ENCODE data around the gene TRAPPC11.
"Not testable (repeated sequence)": the region's sequence is repeated elsewhere in the genome, so short reads cannot be mapped to it uniquely, and the experiment has no call there.

Gene TRAPPC11

DNA sequence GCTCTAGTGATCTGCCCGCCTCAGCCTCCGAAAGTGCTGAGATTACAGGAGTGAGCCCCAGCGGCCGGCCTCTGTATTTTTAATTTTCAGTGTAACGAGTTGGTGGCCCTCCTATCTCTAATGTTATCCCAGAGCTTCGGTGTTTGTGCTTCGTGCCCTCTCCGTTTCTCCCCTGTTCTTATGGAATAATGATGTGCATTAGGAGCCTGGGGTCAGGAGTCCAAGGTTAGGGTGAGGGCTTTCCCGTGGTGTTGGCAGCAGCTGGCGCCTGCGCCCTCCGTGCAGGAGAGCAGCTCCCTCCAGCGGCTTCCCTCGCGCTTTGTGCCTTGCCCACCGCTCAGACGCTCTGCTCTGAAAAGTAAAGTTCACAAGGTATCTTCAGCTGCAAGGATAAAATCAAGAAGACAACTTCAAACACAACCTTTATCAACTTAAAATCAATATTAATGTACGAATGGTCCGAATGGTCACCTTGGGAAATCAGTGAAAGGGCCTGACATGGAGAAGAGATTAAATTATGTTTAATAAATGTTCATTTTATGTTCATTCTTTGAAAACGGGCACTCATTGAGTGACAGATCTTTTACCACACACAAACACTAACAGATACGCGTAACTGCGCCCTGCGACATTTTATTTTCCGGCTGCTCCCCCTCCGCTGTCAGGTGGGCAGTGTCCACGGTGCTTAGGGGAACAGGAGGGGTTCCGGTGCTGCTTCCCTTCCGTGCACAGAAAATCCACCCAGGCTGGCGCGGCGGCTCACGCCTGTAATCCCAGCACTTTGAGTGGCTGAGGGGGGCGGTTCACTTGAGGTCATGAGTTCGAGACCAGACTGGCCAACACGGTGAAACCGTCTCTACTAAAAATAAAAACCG is 62.4 kb downstream of the TRAPPC11 start:
- DNase-seq (ENCODE audit: low read depth in 3 of 3): peak; percentile 9 to 25 (median 13)

DNA sequence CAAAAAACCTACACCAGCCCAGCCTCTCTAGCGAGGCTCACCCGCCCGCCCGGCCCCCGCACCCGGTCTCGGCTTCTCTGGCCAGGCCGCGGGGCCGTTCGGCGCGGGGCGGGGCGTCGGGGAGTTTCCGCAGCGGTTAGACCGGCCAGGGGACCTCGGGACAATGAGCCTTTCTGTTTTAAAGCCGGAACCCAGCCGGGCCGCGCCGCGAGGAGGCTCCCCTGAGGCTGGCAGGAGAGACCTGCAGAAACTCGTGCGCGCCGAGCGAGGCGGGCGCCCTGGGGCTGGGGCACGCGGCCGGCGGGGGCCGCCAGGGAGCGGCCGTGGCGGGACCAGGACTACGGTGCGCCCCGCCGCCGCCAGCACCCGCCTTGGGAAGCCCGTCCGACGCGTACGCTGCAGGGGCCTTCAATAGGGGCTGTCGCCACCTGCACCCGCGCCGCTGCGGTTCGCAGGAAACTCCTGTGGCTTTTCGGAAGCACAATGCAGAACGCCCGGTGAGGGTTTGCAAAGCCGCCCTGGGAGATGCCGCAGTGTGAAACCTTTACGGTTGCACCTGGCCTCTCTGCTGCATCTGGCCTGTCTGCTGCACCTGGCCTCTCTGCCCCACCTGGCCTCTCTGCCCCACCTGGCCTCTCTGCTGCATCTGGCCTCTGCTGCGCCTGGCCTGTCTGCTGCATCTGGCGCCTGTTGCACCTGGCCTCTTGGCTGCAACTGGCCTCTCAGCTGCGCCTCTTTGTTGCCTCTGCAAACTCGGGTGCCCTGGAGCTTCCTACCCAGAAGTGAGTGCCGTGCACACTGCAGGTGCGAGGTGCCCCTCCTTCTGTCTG is 63.9 kb downstream of the TRAPPC11 start:
- peak in 2 of 3 experiments; percentile 4 to 19 for DNase-seq (ENCODE audit: low read depth in 3 of 3)

DNA sequence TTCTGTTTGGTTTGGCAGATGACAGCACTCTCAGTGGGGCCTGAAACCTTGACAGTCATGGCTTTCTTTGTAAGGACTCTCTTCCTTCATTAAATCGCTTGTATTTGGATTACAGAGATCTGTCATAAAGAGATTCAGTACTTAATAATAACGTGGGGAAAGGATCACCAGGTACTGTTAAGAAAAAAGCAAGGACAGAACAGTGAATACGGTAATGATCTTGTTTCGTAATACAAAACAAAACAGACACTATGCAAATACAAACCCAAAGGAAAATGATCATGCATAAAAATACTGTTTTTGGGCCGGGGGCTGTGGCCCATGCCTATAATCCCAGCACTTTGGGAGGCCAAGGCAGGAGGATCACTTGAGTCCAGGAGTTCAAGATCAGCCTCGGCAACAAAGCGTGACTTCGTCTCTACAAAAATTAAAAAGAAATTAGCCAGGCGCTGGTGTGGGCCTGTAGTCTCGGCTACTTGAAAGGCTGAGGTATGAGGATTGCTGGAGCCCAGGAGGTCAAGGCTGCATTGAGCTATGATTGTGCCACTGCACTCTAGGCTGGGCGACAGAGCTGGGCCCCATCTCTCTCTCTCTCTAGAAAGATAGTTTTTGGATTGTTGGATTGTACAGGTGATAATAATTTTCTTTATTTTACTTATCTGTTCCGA is 64.6 kb downstream of the TRAPPC11 start:
- no peak for DNase-seq (ENCODE audit: low read depth in 3 of 3)

GRCh38 chr4:183725585-183725984 is 66.5 kb downstream of the TRAPPC11 start:
- not testable (repeated sequence) for DNase-seq (ENCODE audit: low read depth in 3 of 3)

DNA sequence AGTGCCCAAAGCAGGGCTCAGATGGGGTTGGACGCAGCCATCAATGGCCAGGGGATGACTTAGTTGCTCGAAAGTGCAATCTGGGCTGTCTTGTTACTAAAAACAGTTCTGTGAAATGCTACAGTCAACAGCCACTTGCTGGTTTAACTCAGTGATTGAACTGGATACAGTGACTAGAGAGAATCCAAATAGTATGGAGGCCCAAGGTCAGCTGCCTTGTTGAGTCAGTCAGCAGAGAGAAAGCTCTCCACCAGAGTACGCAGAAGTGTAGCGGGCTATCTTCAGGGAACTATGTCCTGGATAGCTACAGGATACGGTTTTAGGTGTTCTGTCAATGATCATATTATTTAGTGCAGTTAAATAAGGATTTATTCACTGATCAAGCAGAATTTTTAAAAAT is 68.4 kb downstream of the TRAPPC11 start:
- DNase-seq (ENCODE audit: low read depth in 3 of 3): no peak

DNA sequence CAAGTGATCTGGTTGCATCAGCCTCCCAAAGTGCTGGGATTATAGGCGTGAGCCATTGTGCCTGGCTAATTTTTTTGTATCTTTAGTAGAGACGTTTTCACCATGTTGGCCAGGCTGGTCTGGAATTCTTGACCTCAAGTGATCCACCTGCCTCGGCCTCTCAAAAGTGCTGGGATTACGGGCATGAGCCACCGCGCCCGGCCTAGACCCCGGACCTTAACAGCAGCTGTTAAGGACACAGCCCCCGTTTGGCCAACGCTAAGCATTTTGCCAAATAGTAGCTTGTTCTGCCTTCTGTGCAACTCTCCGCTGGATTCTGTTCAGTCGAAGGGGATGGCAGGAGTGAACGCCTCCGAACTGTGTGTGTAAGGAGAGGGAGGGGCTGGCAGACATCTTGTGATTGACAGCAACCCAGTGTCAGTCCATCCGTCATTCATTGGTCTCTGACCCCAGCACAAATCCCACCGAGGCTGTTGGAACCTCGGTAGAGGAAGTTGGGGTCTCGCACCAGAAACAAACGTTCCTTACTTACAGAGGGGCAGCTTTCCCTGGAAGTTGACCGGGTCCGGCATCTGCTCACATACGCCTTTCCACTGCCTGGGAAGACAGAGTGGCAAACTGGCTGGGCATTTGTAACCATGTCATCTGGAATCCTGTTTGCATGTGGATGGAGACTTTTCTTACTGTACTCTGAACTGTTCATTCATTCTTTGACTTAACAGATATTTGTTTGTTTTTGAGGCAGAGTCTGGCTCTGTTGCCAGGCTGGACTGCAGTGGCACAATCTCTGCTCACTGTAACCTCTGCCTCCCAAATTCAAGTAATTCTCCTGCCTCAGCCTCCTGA is 69.4 kb downstream of the TRAPPC11 start:
- DNase-seq (ENCODE audit: low read depth in 3 of 3): no peak

DNA sequence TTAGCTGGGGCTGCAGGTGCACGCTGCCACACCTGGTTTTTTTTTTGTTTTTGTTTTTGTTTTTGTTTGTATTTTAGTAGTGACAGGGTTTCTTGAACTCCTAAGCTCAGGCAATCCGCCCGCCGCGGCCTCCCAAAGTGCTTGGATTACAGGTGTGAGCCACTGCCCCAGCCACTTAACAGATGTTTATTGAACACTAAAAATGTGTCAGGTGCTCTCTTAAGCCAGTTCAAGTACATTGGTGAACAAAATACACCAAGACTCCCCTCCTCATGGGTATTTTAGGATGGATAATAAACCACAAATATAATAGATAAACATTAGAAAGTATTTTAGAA is 69.9 kb downstream of the TRAPPC11 start:
- no peak for DNase-seq (ENCODE audit: low read depth in 3 of 3)

DNA sequence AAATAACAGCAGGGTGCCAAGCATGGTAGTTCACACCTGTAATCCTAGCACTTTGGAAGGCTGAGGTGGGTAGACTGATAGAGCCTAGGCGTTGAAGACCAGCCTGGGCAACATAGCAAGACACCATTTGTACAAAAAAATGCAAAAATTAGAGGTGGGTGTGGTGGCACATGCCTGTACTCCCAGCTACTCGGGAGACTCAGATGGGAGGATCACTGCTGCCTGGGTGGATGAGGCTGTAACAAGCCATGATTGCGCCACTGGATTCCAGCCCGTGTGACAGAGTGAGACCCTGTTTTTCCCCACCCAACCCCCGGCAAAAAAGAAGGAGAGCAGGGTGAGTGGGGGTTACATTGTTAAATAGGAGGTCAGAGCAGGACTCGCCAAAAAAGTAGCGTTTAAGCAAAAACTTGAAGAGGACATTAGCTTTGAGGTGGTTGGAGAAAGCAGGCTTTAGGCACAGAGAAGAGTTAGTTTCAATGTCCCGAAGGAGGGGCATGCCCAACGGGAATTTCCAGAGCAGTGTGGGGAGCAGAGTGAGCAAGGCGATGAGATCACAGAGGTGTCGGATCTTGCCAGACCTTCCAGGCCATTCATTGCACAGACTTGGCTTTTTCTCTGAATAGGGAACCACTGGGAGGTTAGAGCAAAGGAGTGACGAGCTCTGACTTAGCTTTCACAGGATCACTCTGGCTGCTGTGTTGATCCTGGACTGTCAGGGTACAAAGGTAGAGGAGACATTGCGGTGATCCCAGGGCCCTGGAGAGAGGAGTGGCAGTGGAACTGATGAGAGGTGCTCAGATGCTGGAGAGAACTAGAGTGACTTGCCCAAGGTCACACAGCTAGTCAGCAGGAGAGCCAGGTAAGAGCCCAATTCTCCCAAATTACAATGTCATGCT is 70.6 kb downstream of the TRAPPC11 start:
- DNase-seq (ENCODE audit: low read depth in 3 of 3): no peak

- no peak for DNase-seq (ENCODE audit: low read depth in 3 of 3)
These were observed 73.2 kb downstream of the TRAPPC11 start for GRCh38 chr4:183732296-183732695.

DNA sequence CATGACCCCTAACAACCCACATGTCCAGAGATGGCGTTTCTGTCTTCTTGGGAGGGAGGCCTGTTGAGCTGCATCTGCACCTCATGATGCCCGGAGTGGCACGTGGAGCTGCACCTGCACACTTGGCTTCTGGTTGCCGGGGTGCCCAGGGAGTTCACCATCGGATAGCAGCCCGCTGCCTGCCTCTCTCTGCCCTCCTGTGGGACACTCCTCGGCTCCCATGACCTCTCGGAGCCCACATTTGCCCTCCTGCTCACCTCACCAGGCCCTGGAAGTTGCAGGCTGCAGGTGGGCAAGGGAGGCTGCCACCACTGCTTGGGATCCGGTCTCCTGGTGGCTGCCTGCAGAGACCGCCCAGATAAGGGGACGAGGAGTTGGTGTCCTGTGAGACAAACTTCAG is 74.1 kb downstream of the TRAPPC11 start:
- DNase-seq (ENCODE audit: low read depth in 3 of 3): no peak

DNA sequence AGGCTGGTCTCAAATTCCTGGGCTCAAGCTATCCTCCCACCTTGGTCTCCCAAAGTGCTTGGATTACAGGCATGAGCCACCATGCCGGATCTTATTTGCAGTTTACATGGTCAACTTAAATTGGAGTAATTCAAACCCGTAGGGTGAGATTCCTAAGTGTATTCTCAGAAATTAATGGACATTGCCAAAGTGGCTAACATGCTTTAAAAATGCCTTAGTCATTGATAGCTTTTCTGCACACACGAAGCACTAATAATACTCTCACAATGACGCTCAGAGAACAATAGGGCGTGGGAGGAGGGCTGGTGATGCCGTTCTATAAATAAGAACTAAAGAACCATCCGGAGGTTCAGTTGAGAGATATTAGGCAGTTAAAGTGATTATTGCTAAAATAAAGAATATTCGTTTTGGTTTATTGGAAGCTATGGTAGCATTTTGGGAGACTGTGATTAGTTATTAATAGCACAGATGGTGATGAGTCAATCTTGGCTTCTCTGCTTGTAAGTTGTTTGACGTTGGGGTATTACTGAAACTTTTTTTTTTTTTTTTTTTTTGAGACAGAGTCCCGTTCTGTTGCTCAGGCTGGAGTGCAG is 79.1 kb downstream of the TRAPPC11 start:
- DNase-seq (ENCODE audit: low read depth in 3 of 3): no peak

- DNase-seq (ENCODE audit: low read depth in 3 of 3): no peak
These were observed 79.9 kb downstream of the TRAPPC11 start for GRCh38 chr4:183738961-183739360.

DNA sequence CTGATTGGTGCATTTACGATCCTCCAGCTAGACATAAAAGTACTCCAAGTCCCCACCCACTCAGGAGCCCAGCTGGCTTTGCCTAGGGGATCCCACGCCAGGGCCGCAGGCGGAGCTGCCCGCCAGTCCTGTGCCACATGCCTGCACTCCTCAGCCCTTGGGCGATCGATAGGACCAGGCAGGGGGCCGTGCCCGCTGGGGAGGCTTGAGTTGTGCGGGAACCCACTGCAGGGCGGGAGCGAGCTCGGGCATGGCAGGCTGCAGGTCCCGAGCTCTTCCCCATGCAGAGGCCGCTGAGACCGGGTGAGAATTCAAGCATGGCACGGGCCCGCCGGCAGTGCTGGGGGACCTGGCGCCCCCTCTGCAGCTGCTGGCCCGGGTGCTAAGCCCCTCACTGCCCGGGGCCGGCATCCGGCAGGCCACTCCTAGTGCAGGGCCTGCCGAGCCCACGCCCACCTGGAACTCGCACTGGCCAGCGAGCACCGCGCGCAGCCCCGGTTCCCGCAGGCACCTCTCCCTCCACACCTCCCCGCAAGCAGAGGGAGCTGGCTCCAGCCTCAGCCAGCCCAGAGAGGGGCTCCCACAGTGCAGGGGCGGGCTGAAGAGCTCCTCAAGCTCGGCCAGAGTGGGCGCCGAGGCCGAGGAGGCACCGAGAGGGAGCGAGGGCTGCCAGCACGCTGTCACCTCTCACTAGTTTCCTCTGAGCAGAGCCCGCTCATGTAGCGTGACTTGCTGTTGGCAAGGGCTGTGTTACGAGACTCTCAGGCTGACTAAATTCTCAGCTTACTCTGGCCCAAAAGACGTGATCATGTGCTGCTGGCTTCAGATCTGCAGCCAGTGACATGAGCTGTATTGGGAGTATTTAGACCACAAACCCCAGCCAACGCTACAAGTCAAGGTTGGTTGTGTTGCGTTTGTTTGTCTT is 87.5 kb downstream of the TRAPPC11 start:
- DNase-seq (ENCODE audit: low read depth in 3 of 3): no peak

- DNase-seq (ENCODE audit: low read depth in 3 of 3): no peak
These were observed 88.3 kb downstream of the TRAPPC11 start for GRCh38 chr4:183747380-183747779.

- DNase-seq (ENCODE audit: low read depth in 3 of 3): no peak
These were observed 89.0 kb downstream of the TRAPPC11 start for GRCh38 chr4:183747931-183748670.

GRCh38 chr4:183751106-183751505 is 92.0 kb downstream of the TRAPPC11 start:
- no peak for DNase-seq (ENCODE audit: low read depth in 3 of 3)

DNA sequence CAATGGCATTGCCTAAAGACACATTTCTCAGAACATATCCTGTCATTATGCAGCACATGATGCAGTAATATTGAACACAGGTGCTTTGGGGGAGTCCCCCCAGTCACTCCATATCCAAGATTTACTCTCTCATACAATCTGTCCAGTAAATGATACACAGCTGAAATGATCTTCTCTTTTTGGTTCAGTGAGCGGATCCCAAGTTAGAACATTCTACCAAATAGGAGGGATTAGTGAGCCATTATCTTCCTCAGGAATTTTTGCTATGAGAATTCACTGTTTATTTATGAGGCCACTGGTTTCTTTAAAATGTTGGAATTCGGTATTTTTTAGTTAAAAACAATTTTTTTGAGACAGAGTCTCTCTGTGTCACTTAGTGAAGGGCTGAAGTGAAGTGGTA is 96.5 kb downstream of the TRAPPC11 start:
- DNase-seq (ENCODE audit: low read depth in 3 of 3): no peak

- DNase-seq (ENCODE audit: low read depth in 3 of 3): no peak
These were observed 98.0 kb downstream of the TRAPPC11 start for GRCh38 chr4:183757060-183757459.
